Thoracic aorta (tissue), 2 donors: ENCODE results near the gene AUTS2. TPM values are rescaled to one million over a fixed set of nuclear protein-coding genes. Genes with fewer than 3 reads are reported as not detected.

Source experiments
- ATAC-seq: fragments of 150-250 bp; one replicate; pipeline ENCODE4 v1.8.0; 2017; ENCODE audit warnings: low read depth; ENCODE audit not compliant: insufficient number of reproducible peaks, low FRiP score
- DNase-seq: peaks from one replicate; pipeline ENCODE4 v3.0.0-alpha.2; 2020; ENCODE audit warnings: low spot score
- H3K27ac ChIP-seq, 2 donors: fragments of 200-600 bp; sonication (generic); 1 replicate in 1 of 2; 2 replicates in 1 of 2; pipeline ENCODE4 v1.5.1; 2016; ENCODE audit warnings: mild to moderate bottlenecking in 2 of 2, moderate library complexity in 2 of 2
- H3K27me3 ChIP-seq: fragments of 200-600 bp; sonication (generic); replicated peaks from 2 replicates; pipeline ENCODE4 v1.6.0; 2016; ENCODE audit warnings: mild to moderate bottlenecking; ENCODE audit not compliant: insufficient read depth
- H3K36me3 ChIP-seq: fragments of 200-600 bp; sonication (generic); one replicate; pipeline ENCODE4 v1.5.1; 2016
- H3K4me1 ChIP-seq, 2 donors: fragments of 200-600 bp; sonication (generic); 1 replicate in 1 of 2; 2 replicates in 1 of 2; pipeline versions ENCODE4 v1.5.1 to v1.6.0; 2016; ENCODE audit warnings: low read depth in 2 of 2, mild to moderate bottlenecking in 1 of 2; ENCODE audit not compliant: control insufficient read depth in 1 of 2
- H3K4me3 ChIP-seq: fragments of 200-600 bp; sonication (generic); 2 replicates; pipeline ENCODE4 v1.5.1; 2016; ENCODE audit warnings: mild to moderate bottlenecking
- H3K9me3 ChIP-seq: fragments of 200-600 bp; sonication (generic); 2 replicates; pipeline ENCODE4 v1.5.1; 2016
- total RNA-seq, 2 donors: library from RNA; depleted of rRNA; stranded (reverse); fragments of >200 nt; gene quantifications; one replicate each; pipeline versions ENCODE4 v1.1.0 to v1.2.3, GENCODE V29; 2016
- TF ChIP-seq, protein P1 (sequence below): fragments of 200-600 bp; sonication (generic); IDR thresholded peaks from one replicate; pipeline ENCODE4 v1.5.1; 2019; ENCODE audit warnings: antibody characterized with exemption

The AUTS2 gene
- total RNA-seq, 2 donors from 2014 or later = 49.4 to 101 TPM

DNA sequence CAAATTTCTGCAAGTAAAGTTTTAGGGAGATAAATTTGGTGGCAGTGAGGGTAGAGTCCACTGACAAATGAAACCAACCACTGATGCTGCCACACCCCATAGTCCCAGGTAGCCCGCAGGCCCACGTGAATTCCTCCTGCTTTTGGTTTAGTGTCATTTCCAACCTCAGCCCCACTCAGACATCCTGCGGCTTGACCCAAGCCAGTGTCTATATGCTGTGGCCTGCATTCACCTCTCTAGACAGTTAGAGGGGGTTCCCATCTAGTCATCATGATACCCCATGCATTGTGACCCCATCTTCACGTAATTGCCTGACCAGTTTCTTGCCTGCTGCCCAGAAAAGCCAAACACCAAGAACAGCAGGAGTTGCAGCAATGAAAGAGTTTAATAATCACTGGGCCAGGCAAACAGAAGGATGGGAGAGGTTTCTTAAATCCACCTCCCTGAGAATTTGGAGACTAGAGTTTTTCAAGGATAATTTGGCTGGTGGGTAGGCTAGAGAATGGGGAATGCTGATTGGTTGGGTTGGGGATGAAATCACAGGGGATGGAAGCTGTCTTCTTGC lies 1201.6 kb downstream of the AUTS2 start:
- H3K4me3 ChIP-seq = no peak overlapping the region
- H3K27me3 ChIP-seq = no peaks in the 10 kb centered on the region
- H3K9me3 ChIP-seq = peaks cover 26% of the 10 kb centered on the region
- no peak overlapping the region for H3K27ac ChIP-seq
- TF ChIP-seq, protein P1, sequence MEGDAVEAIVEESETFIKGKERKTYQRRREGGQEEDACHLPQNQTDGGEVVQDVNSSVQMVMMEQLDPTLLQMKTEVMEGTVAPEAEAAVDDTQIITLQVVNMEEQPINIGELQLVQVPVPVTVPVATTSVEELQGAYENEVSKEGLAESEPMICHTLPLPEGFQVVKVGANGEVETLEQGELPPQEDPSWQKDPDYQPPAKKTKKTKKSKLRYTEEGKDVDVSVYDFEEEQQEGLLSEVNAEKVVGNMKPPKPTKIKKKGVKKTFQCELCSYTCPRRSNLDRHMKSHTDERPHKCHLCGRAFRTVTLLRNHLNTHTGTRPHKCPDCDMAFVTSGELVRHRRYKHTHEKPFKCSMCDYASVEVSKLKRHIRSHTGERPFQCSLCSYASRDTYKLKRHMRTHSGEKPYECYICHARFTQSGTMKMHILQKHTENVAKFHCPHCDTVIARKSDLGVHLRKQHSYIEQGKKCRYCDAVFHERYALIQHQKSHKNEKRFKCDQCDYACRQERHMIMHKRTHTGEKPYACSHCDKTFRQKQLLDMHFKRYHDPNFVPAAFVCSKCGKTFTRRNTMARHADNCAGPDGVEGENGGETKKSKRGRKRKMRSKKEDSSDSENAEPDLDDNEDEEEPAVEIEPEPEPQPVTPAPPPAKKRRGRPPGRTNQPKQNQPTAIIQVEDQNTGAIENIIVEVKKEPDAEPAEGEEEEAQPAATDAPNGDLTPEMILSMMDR = no peak
- no peaks in the 10 kb centered on the region for H3K4me1 ChIP-seq
- H3K36me3 ChIP-seq = no peaks in the 10 kb centered on the region
- DNase-seq (no peak), ATAC-seq (no peak)

DNA sequence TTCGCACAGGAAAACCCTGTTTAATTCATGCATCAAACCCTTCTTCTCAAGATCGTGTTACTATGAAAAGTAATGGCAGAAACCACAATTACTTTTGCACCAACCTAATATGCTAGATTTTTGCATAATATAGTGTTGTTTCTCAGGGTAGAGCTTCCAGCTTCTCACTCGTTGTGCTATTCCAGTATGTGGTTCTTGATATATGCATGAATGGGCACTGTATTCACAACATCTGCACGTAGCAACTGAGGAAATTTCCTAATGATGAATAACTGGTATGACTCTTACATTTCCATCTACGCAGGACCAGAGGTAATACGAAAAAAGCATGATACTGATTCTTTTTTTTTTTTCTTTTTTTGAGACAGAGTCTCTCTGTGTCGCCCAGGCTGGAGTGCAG lies 1207.1 kb downstream of the AUTS2 start:
- DNase-seq (no peak), ATAC-seq (no peak)
- Histone ChIP-seq H3K36me3 (no peaks in the 10 kb centered on the region), H3K27ac (no peak overlapping the region), H3K4me3 (no peak overlapping the region), H3K27me3 (no peaks in the 10 kb centered on the region), H3K4me1 (no peaks in the 10 kb centered on the region), H3K9me3 (peaks cover 13% of the 10 kb centered on the region)
- TF ChIP-seq, protein P1 = no peak

DNA sequence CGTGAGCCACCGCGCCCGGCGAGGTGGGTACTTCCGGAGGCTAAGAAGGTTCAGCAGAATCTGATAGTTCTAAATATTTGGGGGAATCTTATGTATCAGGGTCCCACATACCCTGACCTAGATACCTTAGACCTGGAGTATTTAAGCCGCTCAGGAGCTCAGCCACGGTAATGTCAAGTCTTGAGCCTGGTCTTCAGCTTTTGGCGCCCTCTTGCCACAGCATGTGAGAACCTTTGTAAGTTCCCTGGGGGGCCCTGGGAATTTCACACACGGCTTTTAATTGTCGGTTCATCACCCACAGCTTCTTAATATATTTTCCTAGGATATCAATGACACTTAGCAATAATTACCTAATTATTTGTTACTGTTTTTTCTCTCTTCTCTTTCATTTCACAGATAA lies 1209.4 kb downstream of the AUTS2 start:
- ATAC-seq (no peak), DNase-seq (no peak)
- TF ChIP-seq, protein P1 = no peak
- no peak overlapping the region for H3K27ac ChIP-seq
- H3K27me3 ChIP-seq = no peaks in the 10 kb centered on the region
- H3K9me3 ChIP-seq = peaks cover 5% of the 10 kb centered on the region
- H3K36me3 ChIP-seq = no peaks in the 10 kb centered on the region
- H3K4me1 ChIP-seq = no peaks in the 10 kb centered on the region
- no peak overlapping the region for H3K4me3 ChIP-seq

DNA sequence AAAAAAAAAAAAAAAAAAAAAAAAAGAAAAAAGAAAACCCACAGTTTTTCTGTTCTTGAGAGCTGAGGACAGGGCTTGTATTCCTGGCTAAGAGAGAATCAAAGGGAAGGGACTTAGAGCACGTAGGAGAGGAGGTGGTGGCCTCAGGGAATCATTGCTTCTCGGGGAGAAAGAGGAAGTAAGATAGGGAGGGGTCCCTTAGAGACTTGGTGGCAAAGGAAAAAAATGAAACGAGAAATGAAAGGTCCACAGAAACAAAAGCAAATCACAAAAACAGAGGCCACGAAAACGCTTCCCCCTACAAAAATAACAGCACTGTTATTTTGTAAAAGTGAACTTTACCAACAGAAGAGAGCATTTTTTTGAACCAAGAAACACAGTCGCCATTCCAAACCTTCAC lies 1210.6 kb downstream of the AUTS2 start:
- H3K9me3 ChIP-seq = peaks cover 3% of the 10 kb centered on the region
- DNase-seq = no peak
- no peak overlapping the region for H3K4me3 ChIP-seq
- no peaks in the 10 kb centered on the region for H3K27me3 ChIP-seq
- TF ChIP-seq, protein P1 = no peak
- no peak for ATAC-seq
- no peak overlapping the region for H3K27ac ChIP-seq
- H3K36me3 ChIP-seq = no peaks in the 10 kb centered on the region
- H3K4me1 ChIP-seq = no peaks in the 10 kb centered on the region

DNA sequence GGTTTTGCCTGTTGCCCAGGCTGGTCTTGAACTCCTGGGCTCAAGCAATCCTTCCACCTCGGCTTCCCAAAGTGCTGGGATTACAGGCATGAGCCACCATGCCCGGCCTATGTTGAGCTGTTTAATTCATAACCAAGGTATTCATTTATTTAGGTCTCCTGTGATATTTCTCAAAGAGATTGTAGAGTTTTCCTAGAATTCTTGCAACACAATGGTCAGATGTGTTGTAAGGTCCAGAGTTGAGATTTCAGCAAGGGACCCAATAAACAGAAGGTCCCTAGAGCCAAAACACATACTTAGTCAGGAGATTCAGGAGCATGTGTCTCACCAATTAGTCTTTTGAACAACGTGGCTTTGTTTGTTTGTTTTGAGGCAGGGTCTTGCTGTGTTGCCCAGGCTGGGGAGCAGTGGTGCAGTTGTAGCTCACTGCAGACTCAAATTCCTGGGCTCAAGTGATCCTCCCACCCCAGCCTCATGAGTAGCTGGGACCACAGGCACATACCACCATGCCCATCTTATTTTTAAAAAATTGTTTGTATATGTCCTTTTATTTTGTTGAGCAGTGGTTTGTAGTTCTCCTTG lies 1212.4 kb downstream of the AUTS2 start:
- Histone ChIP-seq H3K4me1 (no peaks in the 10 kb centered on the region), H3K9me3 (peaks cover 3% of the 10 kb centered on the region), H3K36me3 (no peaks in the 10 kb centered on the region), H3K4me3 (no peak overlapping the region), H3K27me3 (no peaks in the 10 kb centered on the region), H3K27ac (no peak overlapping the region)
- no peak for ATAC-seq
- no peak for DNase-seq
- TF ChIP-seq, protein P1 = no peak
